ENCODE results near the gene CEND1.

GRCh38 chr11:810040-810567 lies 20.2 kb upstream of the CEND1 start:
- no peak for TF ChIP-seq CTCF (conservative IDR thresholded peaks at IDR 0.05 in 1 of 2, IDR thresholded peaks at IDR 0.05 in 1 of 2; ENCODE audit: extremely low read depth in 1 of 2, insufficient read depth in 1 of 2, low read depth in 1 of 2, low read length in 2 of 2)
- TF ChIP-seq EZH2 (IDR thresholded peaks at IDR 0.05; ENCODE audit: borderline replicate concordance, low read length): no peak
